ENCODE results near the gene LRRC14B.

DNA sequence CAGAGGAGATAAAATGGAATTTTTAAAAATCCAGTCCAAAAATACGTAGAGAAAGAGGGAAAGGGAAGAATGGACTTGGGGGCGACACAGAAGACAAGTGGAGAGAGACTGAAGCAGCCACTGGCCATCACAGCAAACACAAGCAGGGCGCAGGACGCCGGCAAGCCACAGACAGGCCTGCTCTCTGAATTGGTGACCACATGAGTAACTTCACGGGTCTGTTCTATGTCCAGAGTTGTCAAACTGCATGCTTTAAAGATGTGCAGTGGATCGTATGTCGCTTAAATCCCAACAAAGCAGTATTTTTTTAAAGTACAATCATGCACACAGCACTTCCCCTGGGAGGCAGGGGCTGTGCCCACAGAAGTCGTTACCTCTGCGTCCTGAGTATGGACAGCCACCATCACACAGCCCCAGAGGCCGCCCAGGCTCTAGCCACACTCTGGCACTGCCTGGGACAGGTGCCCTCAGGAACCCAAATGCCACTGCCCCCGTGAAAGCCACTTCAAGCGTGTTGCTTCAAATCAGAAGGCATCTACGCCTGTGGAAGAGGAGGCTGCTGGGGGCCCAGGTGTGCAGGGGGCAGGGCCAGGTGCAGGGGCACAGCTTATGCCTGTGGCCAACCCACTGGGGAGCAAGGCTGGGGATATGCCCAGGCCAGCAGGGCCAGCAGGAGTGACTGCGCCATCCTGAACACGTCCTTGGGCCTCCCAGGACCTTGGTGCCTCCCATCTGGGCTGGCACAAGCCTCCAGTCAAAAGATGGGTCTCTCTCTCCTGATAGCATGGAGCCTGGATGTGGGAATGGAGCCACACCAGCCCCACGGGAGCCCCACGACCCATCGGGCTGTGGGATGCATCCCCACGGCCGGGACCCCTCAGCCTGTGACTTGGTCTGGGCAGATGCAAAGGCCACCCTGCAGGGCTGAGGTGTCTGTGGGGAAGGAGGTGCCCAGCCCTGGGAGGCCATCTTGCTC lies 5.9 kb upstream of the LRRC14B start:
- TF ChIP-seq, protein P1, sequence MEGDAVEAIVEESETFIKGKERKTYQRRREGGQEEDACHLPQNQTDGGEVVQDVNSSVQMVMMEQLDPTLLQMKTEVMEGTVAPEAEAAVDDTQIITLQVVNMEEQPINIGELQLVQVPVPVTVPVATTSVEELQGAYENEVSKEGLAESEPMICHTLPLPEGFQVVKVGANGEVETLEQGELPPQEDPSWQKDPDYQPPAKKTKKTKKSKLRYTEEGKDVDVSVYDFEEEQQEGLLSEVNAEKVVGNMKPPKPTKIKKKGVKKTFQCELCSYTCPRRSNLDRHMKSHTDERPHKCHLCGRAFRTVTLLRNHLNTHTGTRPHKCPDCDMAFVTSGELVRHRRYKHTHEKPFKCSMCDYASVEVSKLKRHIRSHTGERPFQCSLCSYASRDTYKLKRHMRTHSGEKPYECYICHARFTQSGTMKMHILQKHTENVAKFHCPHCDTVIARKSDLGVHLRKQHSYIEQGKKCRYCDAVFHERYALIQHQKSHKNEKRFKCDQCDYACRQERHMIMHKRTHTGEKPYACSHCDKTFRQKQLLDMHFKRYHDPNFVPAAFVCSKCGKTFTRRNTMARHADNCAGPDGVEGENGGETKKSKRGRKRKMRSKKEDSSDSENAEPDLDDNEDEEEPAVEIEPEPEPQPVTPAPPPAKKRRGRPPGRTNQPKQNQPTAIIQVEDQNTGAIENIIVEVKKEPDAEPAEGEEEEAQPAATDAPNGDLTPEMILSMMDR (conservative IDR thresholded peaks at IDR 0.05; ENCODE audit: low read length), result no peak
- no peak for TF ChIP-seq EZH2phosphoT487 (IDR thresholded peaks at IDR 0.05; ENCODE audit: borderline replicate concordance, low read depth, low read length)

Data from OCI-LY7 (cell line).